ENCODE results near the gene HSPA1A. TPM values are rescaled to one million over a fixed set of nuclear protein-coding genes. Genes with fewer than 3 reads are reported as not detected.

The HSPA1A gene
- total RNA-seq, result 122 and 167 TPM in 2 replicates
- polyA plus RNA-seq, result 51.2 and 92.3 TPM in 2 replicates

- H3K4me3 ChIP-seq, result peak within 1 kb of the TSS; percentile 39
- H3K36me3 ChIP-seq, result no peaks in the 10 kb centered on the region
- H3K27ac ChIP-seq, result peak within 1 kb of the TSS; percentile 100
- DNase-seq (ENCODE audit: low read depth in 1 of 2, low spot score in 1 of 2), result peak; percentile 90 to 97
- H3K4me1 ChIP-seq (ENCODE audit: low read depth), result no peaks in the 10 kb centered on the region
- no peak for TF ChIP-seq CTCF (IDR thresholded peaks at IDR 0.05; ENCODE audit: low read depth, low read length)
- H3K9me3 ChIP-seq (ENCODE audit: low read depth), result no peaks in the 10 kb centered on the region
- no peaks in the 10 kb centered on the region for H3K27me3 ChIP-seq
These were observed at the start of gene HSPA1A, which contains the start of gene HSPA1L for GRCh38 chr6:31815025-31815838. Gene HSPA1A (plus strand): TSS chr6:31815543. CDS start chr6:31815757, 214 bp downstream. Gene HSPA1L (minus strand): TSS chr6:31815283. CDS start chr6:31811972, 3,311 bp downstream.

GRCh38 chr6:31765559-31765909 lies 49.8 kb upstream of the HSPA1A start:
- DNase-seq (ENCODE audit: low read depth in 1 of 2, low spot score in 1 of 2), result no peak
- Histone ChIP-seq H3K4me1 (ENCODE audit: low read depth) (peaks cover 5% of the 10 kb centered on the region), H3K27ac (no peak overlapping the region), H3K27me3 (no peaks in the 10 kb centered on the region), H3K9me3 (ENCODE audit: low read depth) (no peaks in the 10 kb centered on the region), H3K36me3 (no peaks in the 10 kb centered on the region), H3K4me3 (no peak overlapping the region)
- TF ChIP-seq CTCF (IDR thresholded peaks at IDR 0.05; ENCODE audit: low read depth, low read length), result no peak

- peak; percentile 32 to 56 for DNase-seq (ENCODE audit: low read depth in 1 of 2, low spot score in 1 of 2)
- peaks cover 5% of the 10 kb centered on the region for H3K4me1 ChIP-seq (ENCODE audit: low read depth)
These were observed 49.2 kb upstream of the HSPA1A start for GRCh38 chr6:31765910-31766794.

GRCh38 chr6:31767096-31767645 lies 48.2 kb upstream of the HSPA1A start:
- no peak overlapping the region for H3K27ac ChIP-seq
- TF ChIP-seq CTCF (IDR thresholded peaks at IDR 0.05; ENCODE audit: low read depth, low read length), result no peak
- DNase-seq (ENCODE audit: low read depth in 1 of 2, low spot score in 1 of 2), result no peak

More at GRCh38 chr6:31765910-31766794, 49.2 kb upstream of the HSPA1A start:
- Histone ChIP-seq H3K9me3 (ENCODE audit: low read depth) (no peaks in the 10 kb centered on the region), H3K36me3 (no peaks in the 10 kb centered on the region), H3K27ac (no peak overlapping the region), H3K4me3 (no peak overlapping the region), H3K27me3 (no peaks in the 10 kb centered on the region)
- no peak for TF ChIP-seq CTCF (IDR thresholded peaks at IDR 0.05; ENCODE audit: low read depth, low read length)

More at GRCh38 chr6:31767096-31767645, 48.2 kb upstream of the HSPA1A start:
- Histone ChIP-seq H3K36me3 (no peaks in the 10 kb centered on the region), H3K4me3 (no peak overlapping the region), H3K27me3 (no peaks in the 10 kb centered on the region), H3K9me3 (ENCODE audit: low read depth) (no peaks in the 10 kb centered on the region), H3K4me1 (ENCODE audit: low read depth) (peaks cover 5% of the 10 kb centered on the region)

All from cardiac muscle cell (in vitro differentiated cells and primary cell).